Activated T-cell treated with anti-CD3 and anti-CD28 coated beads, Interleukin-2, amount 50 U/mL, for 1 hour (primary cell): ENCODE results near the gene INO80D.
"Not testable (repeated sequence)": the region's sequence is repeated elsewhere in the genome, so short reads cannot be mapped to it uniquely, and the experiment has no call there.

Experiments
- DNase-seq: peaks from one replicate; pipeline ENCODE4 v3.0.0-alpha.2; 2020

Gene INO80D

GRCh38 chr2:206085742-206086445 is at the start of gene INO80D:
INO80D (minus strand) TSS chr2:206086174; CDS start chr2:206063016, 23,158 bp downstream.
- peak; percentile 79 for DNase-seq

- DNase-seq: no peak
These were observed 41.7 kb upstream of the INO80D start for GRCh38 chr2:206127656-206128055.

- no peak for DNase-seq
These were observed 39.9 kb upstream of the INO80D start for GRCh38 chr2:206125901-206126300.

- DNase-seq: not testable (repeated sequence)
These were observed 36.6 kb upstream of the INO80D start for GRCh38 chr2:206122569-206122968.

GRCh38 chr2:206116278-206116677 is 30.3 kb upstream of the INO80D start:
- no peak for DNase-seq

GRCh38 chr2:206115026-206115578 is 29.1 kb upstream of the INO80D start:
- DNase-seq: no peak

GRCh38 chr2:206112846-206113547 is 27.0 kb upstream of the INO80D start:
- no peak for DNase-seq

GRCh38 chr2:206112108-206112507 is 26.1 kb upstream of the INO80D start:
- DNase-seq: no peak

- DNase-seq: no peak
These were observed 22.7 kb upstream of the INO80D start for GRCh38 chr2:206108713-206109112.

GRCh38 chr2:206105541-206105940 is 19.6 kb upstream of the INO80D start:
- no peak for DNase-seq

GRCh38 chr2:206105038-206105437 is 19.1 kb upstream of the INO80D start:
- no peak for DNase-seq

- DNase-seq: not testable (repeated sequence)
These were observed 12.9 kb upstream of the INO80D start for GRCh38 chr2:206098872-206099271.

- no peak for DNase-seq
These were observed 12.5 kb upstream of the INO80D start for GRCh38 chr2:206098471-206098870.

GRCh38 chr2:206096876-206097275 is 10.9 kb upstream of the INO80D start:
- no peak for DNase-seq

- DNase-seq: no peak
These were observed 9.8 kb upstream of the INO80D start for GRCh38 chr2:206095536-206096332.

GRCh38 chr2:206092297-206092696 is 6.3 kb upstream of the INO80D start:
- DNase-seq: no peak

- DNase-seq: no peak
These were observed 2.3 kb upstream of the INO80D start for GRCh38 chr2:206088248-206088647.

GRCh38 chr2:206086716-206087350 is 859 bp upstream of the INO80D start:
- DNase-seq: no peak

GRCh38 chr2:206084870-206085741 is 868 bp downstream of the INO80D start:
- DNase-seq: peak; percentile 71

GRCh38 chr2:206084439-206084869 is 1.5 kb downstream of the INO80D start:
- DNase-seq: peak; percentile 35

- no peak for DNase-seq
These were observed 2.2 kb downstream of the INO80D start for GRCh38 chr2:206083602-206084438.
